Measurements from ENCODE around the gene BCAS3.

The BCAS3 gene

DNA sequence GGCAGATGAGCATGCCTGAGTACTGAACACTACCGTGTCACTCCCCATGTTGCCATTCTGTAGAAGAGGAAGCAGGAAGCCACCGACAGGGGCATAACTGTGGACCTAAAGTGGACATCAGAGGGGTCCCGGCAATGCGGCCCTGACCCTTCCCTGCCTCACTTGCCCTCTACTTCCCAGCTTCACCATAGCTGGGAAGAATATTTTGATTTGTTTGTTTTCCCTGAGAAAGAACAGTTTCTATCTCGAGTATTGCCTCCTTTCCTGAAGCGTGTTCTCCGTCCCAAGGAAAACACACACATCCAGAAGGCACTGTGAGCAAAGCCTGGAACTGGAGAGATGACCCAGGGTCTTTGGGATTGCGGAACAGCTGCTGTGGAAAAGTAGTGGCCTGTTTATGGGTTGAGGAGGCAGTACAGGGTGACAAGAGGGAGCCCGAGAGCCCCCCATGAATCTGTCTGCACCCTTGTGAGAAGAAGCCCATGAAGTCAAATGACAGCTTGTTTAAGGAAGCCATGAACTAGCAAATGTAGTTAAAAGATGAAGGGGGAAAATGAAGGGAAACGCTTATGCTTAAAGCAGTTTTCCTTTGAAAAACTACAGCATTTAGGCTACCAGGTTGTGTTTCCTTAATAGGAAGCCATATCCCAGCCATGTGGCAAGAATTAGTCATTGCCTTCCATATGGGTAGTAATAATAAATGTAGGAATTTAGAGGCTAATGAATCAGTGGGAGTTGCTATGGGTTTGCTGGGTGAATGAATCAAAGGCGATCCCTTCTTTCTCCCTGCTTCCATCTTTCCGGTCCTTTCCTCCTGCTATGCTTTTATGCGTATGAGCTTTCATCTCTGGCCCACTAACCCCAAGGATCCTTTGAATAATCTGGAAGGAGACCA is 632.0 kb downstream of the BCAS3 start:
- DNase-seq: no peak

DNA sequence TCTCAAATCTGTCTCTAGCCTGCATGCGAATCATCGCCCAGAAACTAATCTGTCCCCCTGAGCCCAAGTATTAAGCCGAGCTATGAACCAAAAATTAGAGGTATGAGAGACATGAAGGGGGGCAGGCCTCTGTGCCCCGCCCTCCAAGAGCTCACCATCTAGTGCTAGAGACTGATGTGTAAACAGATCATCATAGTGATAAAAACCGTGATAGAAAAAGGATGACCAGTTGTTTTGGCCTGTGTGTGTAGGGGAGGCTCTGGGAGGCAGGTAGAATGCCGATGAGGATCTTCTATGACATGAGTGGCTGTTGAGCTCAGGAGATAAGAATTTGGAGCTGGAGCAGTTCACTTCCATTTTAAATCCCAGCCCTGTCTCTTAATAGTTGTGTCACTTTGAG is 632.9 kb downstream of the BCAS3 start:
- no peak for DNase-seq

DNA sequence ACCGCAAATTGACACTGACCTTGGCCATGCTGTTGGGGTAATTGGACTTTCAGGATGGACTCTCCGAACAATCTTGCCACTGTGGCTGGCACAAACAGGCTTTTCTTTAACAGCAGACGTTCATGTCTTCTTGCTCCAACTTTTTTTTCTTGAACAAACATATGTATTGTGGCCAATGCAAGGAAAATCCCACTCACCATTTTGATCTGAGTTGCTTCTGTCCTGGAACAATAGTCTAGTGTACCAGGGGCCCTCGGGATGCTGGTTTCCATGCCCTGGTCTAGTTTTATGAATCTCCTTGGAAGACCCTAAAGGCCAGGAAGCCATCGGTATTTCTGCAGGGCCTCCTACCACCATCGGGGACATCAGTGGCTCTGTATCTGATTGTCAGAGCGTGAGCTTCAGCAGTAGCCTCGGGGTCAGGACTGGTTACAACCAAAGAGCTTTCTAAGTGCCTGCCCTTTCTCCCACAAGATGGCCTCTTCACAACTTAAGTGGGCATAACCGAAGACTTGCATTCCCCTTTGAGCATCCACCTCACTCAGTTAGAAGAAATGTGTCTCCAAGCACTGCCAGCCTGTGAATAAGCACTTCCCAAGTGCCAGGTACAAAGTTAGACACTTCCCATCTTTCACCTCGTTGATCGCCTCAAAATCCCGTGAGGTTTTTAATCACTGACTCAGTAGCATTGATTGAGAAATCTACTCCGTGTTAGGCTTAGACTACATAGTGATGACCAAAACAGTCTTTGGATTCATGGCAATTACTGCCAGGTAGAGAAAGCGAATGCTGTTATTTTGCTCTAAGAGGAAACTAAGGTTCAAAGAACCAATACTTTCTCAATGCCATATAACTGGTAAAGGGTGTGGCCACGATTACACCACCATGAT is 635.0 kb downstream of the BCAS3 start:
- no peak for DNase-seq

DNA sequence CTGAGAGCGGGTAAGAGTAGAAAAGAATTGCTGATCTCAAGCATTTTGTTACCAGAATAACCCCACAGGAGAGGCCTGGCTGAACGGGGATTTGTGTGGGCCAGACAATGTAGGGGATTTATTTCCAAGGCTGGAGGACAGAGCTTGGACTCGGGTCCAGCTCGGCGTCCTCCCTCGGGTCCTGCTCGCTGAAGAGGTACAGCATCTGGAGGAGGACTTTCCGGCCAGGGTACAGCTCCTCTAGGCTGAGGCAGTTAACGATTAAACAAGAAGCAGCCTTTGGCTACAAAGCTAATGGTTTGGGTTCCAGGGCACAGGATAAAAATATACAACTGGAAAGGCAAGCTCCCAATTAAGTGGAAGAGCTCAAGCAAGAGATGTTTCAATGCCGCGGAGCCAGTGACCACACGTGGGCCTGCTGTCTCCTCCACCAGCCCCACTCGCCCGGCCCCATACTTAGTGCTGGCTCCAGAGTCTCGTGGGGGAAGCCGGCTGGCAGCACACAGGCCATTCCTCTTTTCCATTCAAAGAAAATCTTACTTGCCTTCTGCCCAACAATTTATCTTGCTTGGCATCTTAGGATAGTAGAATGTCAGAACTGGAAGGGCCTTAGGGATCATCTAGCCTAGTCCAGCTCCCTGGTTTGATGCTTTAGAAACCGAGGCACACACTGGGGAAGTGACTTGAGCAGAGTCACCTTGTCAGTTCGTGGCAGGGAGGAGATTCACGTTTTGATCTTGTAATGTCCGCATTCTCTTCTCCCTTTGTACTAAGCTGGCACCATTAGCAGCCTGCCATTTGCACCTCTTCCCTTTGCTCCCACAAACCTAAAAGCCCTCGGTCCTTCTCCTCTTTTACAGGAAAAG is 636.0 kb downstream of the BCAS3 start:
- no peak for DNase-seq

DNA sequence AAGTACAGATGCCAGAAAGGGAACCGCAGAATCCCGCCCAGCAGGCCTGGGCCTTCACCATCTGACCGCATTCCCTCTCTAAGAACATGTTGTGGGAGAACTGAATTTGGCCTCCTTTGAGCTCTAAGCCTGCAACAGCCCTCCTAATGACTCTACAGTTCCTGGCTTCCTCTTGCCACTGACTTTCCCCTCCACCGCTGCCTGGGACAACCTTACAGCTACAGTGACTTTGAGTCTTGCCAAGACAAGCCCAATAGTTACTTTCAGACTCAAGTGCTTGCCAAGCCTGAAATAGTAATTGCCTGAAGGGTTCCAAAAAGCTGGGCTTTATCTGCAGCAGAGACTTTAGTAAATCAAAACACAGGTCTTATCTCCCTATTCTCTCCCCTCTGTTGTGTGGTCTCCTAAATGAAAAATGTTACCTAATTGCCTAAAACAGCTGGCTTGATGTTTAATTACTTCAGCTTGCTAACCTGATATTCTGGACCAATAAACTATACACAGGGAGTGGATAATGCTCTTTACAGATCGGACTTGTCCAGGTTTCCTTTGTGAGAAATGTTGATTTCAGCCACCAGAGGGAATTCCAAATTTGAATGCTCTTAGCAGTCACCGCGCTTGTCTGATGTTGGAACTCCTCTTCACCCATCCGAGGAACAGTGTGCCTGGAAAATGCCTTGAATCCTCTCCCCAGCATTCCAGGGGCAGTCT is 636.9 kb downstream of the BCAS3 start:
- no peak for DNase-seq

DNA sequence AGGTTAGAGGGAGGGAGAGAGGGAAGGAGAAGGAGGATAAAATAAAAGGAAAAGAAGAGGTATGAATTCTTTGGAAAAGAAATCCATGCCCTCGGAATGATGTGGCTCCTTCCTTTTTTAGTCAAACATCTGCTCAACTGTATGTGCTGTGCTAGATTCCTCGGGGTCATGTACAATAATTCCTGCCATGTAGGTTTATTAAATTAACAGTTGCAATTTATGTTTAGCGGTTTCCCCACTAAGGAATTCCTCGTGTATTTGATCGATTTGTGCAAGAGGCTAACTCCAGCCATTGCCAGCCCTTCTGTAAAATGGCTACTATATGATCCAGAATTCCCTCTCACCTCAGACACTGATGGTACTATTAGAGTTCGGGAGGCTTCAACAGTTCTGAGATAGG is 639.0 kb downstream of the BCAS3 start:
- DNase-seq: no peak

DNA sequence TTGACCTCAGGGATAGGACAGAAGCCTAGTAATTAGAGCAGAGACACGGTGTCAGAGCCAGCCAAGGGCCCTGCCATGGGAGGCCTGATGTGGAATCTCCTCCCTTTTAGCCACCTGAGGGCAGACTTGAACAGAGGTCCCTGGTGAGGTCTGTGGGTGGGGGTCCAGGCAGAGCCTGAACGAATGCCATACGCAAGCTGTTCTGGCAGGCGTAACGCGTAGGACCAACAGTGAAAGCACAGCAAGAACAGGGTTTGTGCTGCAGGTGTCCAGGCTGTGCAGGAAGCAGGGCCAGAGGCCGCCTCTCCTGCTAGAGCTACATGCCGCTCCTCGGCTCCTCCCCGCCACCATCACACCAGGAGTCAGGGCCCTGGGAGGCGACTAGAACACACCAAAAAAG is 640.1 kb downstream of the BCAS3 start:
- no peak for DNase-seq

DNA sequence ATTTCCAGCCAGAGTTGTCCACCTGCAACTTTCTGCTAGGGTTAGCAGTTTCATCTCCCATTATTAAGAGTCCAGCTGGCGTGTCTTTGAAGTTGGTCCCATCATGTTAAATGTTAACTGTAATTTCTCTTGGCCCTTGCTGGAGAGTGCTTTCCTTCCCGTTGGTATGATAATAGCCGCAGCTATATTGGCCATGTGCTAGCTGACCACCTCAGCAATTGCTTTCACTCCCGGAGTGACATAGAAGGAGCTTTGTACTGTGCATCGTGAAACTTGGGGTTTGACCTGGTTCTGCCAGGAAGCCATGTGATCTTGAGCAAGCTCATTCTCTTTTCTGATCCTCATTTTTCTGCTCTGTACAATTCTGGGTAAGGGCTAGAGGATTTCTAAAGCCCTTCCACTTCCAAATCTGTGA is 641.0 kb downstream of the BCAS3 start:
- DNase-seq: no peak

DNA sequence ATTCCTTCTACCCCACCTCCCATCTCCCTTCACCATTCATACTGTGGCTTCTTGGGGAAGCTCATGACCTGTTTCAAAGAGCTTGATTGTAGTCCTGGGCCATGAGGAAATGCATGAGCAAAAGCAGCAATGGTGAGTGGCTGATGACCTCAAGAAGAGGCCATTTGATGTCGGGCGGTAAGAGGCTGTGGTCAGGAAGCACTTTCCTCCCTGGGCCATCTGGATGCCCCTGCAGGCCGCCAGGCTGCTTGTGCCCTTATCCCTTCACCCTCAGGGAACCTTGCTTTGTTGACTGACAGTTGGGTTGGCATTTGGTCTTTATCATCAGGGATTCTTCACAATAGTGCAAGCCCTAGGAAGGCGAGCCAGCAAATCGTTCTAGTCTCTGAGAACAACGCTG is 643.7 kb downstream of the BCAS3 start:
- no peak for DNase-seq

DNA sequence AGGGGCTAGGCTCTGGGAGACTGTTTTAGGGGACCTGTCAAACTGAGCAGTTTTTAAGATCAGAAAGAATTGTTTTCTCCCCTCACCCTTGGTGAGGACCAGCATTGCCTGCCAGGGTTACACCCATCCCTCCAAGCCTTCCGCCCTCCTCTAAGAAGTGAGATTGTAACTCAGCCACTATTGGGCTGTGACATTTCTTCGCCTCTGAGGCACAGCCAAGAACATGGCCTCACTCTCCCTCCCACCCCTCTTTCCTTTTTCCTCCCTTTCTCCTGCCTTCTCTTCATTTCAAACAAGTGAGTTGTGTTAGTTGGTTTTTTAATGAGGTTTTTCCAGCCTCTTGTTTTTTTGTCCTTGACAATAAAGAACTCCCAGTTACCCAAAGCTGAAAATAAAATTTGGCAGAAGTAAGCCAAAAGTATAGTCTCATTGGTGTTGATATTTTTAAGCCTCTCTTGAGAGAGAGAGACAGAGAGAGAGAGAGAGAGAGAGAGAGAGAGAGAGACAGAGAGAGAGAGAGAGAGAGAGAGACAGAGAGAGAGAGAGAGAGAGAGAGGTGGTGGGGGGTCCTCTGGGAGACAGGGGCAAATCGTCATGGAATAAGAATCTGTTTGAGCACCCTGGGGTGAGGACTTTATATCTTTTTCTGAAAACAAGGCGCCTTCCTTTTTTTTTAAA is 644.8 kb downstream of the BCAS3 start:
- no peak for DNase-seq

DNA sequence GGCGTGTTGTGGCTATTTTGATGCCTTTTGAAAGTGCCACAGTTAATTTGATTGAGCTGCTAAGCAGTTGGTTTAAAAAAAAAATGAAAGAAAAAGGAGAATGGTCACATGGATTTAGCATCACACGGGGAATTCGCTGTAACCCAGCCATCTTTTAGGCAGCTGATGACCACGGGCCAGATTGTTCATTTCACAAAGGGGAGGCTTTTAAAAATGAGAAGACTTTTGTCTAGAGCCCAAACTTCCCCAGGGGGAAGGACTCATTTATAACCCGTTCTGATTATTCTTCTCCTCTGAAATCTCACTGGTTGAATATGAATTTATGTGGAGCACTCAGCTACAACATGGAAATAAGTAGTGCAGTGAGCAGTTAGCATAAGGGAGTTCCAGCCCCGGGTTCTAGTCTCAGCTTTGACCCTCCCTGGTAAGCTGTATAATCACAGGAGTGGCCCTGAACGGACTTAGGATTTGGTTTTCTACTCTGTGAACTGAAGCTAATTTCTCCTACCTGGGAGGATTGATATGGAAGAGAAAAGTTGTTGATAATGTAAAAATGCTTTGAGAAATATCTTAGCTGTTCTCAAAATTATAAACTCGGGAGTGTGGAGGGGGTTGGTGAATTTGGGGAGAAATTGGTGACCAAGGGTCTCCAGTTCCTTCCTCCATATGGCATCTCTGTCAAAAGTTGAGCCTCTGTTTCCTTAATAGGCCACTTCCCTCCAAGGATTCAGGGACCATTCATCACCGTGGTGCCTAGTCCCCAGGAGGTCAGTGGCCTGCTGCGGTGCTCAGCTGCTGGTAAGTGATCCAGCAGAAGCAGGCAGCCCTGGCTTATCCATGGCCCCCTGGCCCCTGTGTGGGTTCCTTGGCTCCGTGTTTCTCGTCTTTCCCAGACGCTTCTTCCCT is 645.6 kb downstream of the BCAS3 start:
- no peak for DNase-seq

DNA sequence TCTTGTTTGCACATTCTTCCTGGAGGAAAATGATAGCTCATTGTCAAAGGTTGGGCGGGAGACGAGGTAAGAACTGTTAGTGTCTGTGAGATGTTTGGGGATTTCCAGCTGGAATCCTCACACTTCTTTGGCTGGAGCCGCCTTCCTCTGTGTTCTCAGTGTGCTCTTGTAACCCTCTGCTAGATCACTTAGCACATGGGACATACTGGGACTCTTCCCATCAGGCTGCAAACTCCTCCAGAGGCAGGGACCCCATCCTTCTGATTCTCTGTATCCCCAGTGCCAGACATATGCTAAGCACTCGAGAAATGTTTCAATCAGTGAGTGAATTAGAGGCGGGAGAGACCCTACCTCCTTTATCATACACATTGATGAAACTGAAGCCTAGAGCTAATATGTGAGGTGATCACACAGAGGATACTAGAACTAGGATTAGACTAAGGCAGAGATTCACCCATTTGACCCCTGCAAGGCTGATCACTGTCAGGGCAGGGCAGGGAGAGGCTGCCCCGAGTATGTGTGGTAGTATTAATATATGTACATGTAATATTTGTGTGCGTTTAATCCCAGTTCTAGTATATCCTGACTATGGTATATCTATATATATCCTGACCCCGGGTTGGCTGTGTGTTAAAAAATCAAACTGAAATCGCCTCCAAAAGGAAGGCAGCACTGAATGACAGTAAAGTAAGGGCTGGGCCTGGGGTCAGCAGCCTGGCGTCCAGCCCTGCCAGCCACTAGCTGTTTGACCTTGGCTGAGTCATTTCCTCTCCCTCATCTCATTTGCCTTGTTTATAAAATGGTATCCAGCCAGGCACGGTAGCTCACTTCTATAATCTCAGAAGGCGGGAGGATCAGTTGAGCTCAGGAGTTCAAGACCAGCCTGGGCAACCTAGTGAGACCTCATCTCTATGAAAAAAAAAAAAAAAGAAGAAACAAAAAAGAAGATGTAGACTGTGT is 646.5 kb downstream of the BCAS3 start:
- DNase-seq: no peak

DNA sequence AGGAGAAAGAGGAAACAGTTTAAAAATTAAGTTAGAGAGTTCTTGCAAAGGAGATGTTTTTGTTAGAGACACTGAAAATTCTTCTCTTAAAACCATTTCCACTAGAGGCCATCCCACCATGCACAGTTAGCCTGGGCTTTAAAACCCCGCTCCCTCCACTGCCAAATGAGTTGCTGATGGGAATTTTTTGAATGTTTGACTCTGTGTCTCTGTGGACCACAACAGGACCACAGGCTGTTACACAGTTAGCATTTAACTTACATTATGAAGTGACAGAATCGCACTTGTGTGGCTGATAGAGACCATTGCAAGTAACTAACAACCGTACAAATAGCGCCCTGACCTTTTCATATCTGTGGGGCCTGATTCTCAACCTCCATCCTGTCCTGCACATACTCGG is 647.3 kb downstream of the BCAS3 start:
- no peak for DNase-seq

DNA sequence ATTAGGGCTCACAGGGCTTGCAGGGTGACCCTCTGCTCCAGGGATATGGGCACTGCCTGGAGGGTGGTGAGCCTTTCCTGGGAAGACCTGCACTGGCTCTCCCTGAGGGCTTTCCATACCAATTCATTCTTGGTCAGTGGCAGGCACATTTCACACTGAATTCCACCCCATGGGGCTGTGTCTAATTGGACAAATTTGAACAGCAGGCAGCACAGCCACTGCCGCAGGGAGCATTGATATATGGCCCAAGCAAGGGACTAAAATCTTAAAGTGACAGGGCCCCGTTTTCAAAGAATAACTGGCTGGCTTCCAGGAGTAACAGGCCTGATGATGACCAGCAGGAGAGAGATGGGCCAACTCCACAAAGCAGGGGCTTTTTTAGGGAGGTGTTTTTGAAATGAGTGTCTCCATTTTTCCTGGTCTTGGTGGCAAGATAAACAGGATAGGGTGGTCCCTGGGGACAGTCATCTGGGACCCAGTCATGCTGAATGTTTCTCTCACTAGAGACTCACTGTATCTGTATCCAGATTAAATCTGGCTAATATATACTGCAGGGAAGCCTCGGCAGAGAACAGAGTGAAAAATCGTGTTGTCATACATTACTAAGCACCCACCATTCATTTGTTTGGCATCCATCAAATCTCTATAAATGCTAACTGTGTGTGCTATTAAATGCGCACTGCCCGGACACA is 647.9 kb downstream of the BCAS3 start:
- DNase-seq: no peak

DNA sequence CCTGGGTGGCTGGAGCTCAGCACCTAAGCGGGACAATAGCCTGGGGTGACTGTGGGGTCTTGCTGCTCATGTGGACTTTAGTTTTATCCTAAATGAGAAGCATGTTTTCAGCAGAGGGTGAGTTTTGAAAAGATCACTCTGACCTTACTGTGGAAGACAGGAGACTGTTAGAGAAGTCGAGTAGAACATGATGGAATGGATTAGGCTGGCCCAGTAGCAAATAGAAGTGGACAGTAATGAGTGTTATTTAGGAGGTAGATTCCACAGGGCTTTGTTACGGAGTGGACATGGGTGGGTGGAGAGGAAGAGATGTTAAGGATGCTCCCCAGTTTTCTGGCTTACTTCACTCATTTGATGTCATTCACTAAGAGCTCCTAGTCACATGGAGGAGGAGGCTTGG is 648.7 kb downstream of the BCAS3 start:
- no peak for DNase-seq

DNA sequence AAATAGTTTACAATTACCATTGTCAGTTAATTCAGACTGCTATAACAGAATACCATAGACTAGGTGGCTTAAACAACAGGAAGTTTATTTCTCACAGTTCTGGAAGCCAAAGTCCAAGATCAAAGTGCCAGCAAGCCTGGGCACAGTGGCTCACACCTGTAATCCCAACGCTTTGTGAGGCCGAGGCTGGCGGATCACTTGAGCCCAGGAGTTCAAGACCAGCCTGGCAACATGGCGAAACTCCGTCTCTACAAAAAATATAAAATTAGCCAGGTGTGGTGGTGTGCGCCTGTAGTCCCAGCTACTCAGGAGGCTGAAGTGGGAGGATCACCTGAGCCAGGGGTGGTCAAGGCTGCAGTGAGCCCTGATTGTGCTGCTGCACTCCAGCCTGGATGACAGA is 650.7 kb downstream of the BCAS3 start:
- DNase-seq: no peak

DNA sequence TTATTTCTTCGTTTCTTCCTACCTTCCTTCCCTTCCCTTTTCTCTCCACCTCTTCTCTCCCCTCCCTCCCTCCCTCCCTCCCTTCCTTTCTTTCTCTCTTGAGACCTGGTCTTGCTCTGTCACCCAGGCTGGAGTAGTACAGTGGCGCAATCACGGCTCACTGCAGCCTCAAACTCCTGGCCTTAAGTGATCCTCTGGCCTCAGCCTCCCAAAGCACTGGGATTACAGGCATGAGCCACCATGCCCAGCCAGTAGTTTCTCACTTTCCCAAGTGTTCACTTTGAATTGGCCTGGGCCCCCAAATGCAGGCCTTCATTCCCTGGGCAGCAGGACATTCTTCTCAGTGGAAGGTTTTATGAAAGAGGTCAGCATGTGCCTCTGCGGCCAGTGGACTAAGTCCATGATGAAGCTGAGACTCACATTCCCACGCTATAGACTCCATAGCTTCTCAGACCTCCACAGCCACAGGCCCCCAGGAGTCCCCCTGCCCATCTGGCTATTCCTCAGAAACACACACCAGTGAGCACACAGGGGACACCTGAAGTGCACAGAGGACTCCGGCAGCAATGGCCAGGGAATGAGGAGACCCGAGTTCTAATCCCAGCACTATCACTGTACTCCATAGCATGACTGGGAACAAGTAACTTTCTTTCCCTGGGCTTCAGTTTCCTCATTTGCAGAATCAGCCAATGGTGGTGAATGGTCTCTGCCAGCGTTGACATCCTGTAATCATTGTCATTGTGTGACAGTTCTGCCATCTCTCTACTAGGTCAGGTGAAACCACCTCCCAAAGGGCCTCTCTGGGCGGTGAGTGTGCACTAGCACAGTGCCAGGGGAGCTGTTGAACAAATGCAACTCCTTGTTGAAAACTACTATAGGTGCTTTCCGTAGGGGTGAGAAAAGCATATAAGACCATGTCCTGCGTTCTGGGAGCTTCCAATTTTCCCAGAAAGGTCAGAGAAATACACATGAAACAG is 652.8 kb downstream of the BCAS3 start:
- no peak for DNase-seq

DNA sequence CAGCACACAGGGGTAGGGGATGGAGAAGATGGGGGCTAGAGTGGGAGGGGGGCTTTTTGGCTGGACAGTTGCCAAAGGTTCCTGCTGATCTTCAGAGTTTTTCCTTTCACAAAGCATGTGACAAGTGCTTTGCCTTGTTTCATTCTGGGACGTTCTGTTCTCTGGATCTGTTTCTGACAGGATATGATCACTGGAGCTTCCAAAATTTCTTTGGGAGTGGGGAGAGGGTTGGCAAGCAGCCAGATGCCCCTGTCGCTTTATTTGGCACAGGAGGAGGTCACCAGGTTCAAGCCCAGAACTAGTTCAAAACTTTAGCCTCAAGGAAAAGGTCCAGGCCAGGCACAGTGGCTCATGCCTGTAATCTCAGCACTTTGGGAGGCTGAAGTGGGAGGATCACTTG is 653.5 kb downstream of the BCAS3 start:
- DNase-seq: no peak
